ENCODE results near the gene RBP3.

DNA sequence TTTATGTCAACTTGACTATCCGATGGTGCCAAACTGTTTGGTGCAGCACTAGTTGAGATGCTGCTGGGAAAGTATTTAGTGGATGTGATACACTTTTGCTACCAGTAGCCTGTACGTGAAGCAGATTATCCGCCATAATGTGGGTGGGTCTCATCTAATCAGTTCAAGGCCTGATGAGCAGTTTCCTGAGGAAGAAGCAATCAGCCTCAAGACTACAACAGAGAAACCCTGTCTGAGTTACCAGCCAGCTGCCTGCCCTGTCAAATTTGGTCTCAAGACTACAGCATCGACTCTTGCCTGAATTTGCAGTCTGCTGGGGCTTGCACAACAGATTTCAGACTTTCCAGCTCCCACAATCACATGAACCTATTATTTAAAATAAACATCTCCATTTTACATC is 10.9 kb upstream of the RBP3 start:
- TF ChIP-seq, protein P1, sequence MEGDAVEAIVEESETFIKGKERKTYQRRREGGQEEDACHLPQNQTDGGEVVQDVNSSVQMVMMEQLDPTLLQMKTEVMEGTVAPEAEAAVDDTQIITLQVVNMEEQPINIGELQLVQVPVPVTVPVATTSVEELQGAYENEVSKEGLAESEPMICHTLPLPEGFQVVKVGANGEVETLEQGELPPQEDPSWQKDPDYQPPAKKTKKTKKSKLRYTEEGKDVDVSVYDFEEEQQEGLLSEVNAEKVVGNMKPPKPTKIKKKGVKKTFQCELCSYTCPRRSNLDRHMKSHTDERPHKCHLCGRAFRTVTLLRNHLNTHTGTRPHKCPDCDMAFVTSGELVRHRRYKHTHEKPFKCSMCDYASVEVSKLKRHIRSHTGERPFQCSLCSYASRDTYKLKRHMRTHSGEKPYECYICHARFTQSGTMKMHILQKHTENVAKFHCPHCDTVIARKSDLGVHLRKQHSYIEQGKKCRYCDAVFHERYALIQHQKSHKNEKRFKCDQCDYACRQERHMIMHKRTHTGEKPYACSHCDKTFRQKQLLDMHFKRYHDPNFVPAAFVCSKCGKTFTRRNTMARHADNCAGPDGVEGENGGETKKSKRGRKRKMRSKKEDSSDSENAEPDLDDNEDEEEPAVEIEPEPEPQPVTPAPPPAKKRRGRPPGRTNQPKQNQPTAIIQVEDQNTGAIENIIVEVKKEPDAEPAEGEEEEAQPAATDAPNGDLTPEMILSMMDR (IDR thresholded peaks at IDR 0.05; ENCODE audit: low read length), result no peak
- no peak for TF ChIP-seq EZH2phosphoT487 (IDR thresholded peaks at IDR 0.05; ENCODE audit: low read length)
